GM20000 (cell line): ENCODE results near the gene FXYD6.

ENCODE experiments used
- DNase-seq: peaks from one replicate; pipeline ENCODE4 v3.0.0; 2012; ENCODE audit warnings: low spot score
- CTCF ChIP-seq: IDR thresholded peaks from 2 replicates; pipeline ENCODE4 v1.5.1; 2012; ENCODE audit warnings: mild to moderate bottlenecking, control low read depth; ENCODE audit errors: extremely low read depth, missing control alignments

Gene FXYD6

GRCh38 chr11:117914991-117915618 is 38.6 kb upstream of the FXYD6 start:
- TF ChIP-seq CTCF = no peak
- no peak for DNase-seq

DNA sequence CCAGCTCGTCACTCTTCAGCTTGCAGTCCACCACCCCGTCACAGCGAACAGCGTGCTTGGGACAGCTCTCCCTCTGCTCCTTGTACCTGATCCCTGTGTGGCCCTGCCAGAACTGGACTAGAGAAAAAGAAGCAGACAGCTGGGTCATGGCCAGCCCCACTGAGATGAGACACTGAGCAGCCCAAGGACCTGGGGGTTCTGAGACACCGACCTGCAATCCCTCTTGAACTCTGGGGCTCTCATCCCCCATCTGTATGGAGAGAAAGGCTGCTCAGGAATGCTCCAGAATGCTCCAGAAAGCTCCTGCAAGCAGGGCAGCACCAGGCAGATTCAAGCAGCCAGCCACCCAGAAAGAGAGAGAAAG is 37.9 kb upstream of the FXYD6 start:
- no peak for TF ChIP-seq CTCF
- DNase-seq = no peak

- no peak for TF ChIP-seq CTCF
- DNase-seq = no peak
Observed at GRCh38 chr11:117913736-117914397, 37.4 kb upstream of the FXYD6 start.

- DNase-seq = no peak
- no peak for TF ChIP-seq CTCF
Observed at GRCh38 chr11:117912497-117912896, 36.0 kb upstream of the FXYD6 start.

- no peak for TF ChIP-seq CTCF
- DNase-seq = no peak
Observed at GRCh38 chr11:117911694-117912093, 35.2 kb upstream of the FXYD6 start.

DNA sequence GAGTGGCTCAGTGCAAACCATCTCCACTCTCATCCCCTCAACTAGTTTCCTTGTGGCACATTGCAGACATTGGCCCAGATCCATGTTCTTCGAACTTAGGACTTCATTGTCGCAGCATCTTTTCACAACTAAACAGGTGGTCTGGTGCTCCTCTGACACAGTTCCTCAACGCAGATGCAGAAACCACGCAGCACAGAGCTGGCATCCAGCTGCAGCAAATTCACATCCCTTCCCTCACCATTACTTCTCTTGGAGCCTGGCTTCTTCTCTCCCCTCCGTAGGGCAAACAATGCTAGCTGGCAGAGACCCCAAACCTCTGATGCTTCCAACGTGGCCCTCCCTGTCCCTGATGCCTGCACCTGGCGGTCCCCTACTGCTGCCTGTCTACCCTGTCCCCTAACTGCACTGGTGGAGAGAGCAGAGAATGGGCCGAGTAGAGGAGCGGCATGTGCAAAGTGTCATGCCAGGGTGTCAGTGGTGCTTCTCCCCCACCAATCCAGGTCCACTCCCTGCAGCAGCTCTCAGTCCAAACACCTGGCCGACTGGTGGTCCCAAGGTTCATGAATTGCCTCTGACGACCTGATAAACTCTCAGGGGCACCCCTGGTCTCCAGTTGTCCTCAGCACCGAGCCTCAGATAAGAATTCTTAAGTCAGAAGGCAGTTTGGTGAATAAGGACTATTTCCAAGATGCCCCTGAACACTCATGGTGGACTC is 34.6 kb upstream of the FXYD6 start:
- DNase-seq = no peak
- no peak for TF ChIP-seq CTCF

DNA sequence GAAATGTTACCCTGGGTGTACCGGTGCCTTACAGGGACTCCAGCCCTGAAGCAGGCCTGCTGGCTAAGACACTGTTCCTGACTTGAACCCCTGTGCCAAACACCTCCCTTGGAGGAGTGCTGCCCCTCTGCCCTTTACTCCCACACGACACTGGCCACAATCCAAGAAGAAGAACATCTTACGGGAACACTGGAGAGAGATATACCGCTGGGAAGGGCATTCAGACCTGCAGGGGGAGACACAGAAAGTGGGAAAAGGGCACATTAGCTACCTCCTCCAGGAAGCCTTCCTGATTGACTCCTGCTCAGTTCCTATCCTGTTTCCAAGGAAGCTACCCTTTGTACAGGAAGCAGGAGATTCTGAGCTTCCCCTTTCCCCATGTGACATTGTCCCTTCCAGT is 34.1 kb upstream of the FXYD6 start:
- DNase-seq = no peak
- no peak for TF ChIP-seq CTCF
